GM21529 (cell line): ENCODE data around the gene TFRC.
"Not testable (repeated sequence)": the region's sequence is repeated elsewhere in the genome, so short reads cannot be mapped to it uniquely, and the experiment has no call there.

ENCODE experiments used
- ATAC-seq: cut with Tn5 transposase; IDR thresholded peaks from one replicate; pipeline ENCODE4 v1.9.1; 2021; ENCODE audit not compliant: unreplicated experiment

The TFRC gene

GRCh38 chr3:196007744-196008335 is 74.0 kb downstream of the TFRC start:
- no peak for ATAC-seq

- ATAC-seq, result not testable (repeated sequence)
Measured at GRCh38 chr3:196005338-196005737, 76.6 kb downstream of the TFRC start.

- not testable (repeated sequence) for ATAC-seq
Measured at GRCh38 chr3:196004359-196005052, 77.4 kb downstream of the TFRC start.

GRCh38 chr3:196003611-196004010 is 78.3 kb downstream of the TFRC start:
- no peak for ATAC-seq

GRCh38 chr3:196002721-196003120 is 79.2 kb downstream of the TFRC start:
- not testable (repeated sequence) for ATAC-seq

GRCh38 chr3:196001240-196001639 is 80.7 kb downstream of the TFRC start:
- not testable (repeated sequence) for ATAC-seq

GRCh38 chr3:196000360-196000950 is 81.4 kb downstream of the TFRC start:
- not testable (repeated sequence) for ATAC-seq

GRCh38 chr3:195999896-196000295 is 82.0 kb downstream of the TFRC start:
- ATAC-seq, result no peak
